Coronary artery (tissue), 2 donors: ENCODE data around the gene PHLPP1.

ENCODE experiments used
- DNase-seq: peaks from one replicate; pipeline ENCODE4 v3.0.0-alpha.2; 2017; ENCODE audit warnings: low spot score
- H3K27ac ChIP-seq, 2 donors: fragments of 200-600 bp; sonication (generic); one replicate each; pipeline ENCODE4 v1.5.1; 2016 to 2019
- H3K4me3 ChIP-seq: fragments of 200-600 bp; sonication (generic); 2 replicates; pipeline ENCODE4 v1.5.1; 2016; ENCODE audit warnings: mild to moderate bottlenecking, moderate library complexity
- TF ChIP-seq, protein P1 (sequence below): fragments of 200-600 bp; sonication (generic); IDR thresholded peaks from one replicate; pipeline ENCODE4 v1.5.1; 2019; ENCODE audit warnings: antibody characterized with exemption

The PHLPP1 gene

DNA sequence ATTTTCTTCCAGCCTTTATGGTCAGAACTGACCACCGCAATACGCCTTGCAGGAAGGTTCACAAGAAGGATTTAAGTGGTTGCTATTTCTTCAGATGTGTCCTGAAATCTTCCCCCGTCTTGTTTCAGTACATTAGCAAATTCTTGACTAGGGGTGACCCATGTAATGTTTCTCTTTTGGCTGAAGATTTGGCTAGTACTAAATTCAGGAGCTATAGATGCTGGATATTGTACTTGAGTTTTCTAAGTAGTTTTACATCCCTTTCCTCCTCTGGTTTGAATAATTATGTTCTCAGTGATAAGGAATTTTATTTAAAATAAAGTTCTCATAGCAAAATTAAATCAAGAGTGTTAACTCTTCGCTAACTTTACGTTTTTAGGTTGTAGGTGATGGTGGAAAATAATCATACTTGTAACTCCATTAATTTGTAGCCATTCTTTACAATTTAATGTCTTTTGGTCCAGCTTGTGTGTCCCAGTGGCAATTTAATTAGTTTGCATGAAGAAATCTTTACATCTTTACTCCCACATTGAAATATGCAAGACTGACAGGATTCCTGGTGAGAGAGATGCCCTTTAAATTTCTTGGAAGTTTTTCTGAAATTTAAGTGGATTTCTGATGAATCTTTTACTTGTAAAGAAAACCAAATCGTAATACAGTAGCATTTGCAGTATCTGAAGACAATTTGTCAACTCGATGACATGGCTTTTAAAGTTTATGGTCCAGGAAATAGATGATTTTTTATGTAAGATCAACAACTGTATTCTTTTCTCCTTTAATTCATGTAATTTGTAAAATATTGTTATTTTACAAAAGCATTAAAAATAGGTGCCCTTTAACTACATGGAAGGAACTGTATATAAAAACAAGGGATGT, 2.8 kb downstream of the PHLPP1 start:
- Histone ChIP-seq H3K27ac (peak overlapping the region; percentile 80 to 99), H3K4me3 (peak overlapping the region; percentile 83)
- TF ChIP-seq, protein P1, sequence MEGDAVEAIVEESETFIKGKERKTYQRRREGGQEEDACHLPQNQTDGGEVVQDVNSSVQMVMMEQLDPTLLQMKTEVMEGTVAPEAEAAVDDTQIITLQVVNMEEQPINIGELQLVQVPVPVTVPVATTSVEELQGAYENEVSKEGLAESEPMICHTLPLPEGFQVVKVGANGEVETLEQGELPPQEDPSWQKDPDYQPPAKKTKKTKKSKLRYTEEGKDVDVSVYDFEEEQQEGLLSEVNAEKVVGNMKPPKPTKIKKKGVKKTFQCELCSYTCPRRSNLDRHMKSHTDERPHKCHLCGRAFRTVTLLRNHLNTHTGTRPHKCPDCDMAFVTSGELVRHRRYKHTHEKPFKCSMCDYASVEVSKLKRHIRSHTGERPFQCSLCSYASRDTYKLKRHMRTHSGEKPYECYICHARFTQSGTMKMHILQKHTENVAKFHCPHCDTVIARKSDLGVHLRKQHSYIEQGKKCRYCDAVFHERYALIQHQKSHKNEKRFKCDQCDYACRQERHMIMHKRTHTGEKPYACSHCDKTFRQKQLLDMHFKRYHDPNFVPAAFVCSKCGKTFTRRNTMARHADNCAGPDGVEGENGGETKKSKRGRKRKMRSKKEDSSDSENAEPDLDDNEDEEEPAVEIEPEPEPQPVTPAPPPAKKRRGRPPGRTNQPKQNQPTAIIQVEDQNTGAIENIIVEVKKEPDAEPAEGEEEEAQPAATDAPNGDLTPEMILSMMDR, result no peak
- DNase-seq, result no peak

DNA sequence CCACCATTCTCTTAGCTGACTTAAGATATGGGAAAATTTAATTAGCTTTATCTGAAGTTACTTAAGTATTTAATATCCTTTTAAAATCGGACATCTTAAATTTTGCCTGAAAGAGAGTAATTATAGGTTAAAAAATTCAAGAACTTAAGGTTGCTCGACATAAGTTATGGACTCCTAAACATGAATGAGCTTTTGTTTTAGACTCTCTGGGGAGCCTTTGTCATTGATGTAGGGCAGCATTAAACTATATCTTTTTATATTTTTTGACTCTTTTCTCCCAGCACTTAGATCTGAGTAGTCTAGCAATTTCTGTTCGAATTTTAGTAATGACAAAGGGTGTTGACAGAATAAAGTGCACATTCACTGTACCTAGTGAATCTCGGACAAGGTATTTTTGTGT, 4.7 kb downstream of the PHLPP1 start:
- TF ChIP-seq, protein P1, result no peak
- Histone ChIP-seq H3K4me3 (no peak overlapping the region), H3K27ac (no peak overlapping the region)
- no peak for DNase-seq

DNA sequence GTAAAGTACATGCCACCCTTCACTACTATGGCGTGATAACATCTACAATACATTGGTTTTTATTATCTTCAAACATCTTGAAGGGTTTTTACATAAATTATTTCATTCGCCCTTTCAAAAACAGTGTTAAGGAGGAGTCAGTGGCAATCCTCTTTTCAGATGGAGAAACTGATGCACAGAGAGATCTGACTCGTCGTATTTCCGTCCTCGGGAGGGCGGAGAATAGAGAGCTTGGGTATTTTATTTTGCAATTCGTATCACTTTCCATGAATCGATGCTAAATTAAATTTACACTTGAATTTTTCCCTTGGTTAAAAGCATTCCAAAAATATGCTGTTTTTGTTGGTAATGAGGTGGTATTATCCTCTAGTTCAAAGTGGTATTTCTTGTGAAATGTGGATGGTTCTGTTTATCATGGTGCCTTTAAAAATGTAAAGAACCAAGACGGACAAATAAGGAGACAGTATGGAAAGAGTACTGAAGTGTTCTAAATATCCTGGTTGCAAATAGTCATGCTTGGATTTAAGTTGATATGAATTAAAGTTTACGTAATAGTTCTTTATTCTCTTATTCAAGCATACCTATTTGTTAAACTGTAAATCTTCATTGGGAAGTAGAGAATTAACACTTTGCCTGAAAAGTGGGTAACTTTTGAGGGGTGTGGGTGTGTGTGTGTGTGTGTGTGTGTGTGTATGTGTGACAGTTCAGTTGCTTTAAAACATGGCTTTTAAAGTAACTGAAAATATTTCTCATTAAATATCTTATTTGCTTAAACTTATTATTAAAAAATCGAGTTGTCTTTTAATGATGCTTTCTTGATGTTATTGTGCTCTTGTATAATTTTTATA, 5.6 kb downstream of the PHLPP1 start:
- no peak overlapping the region for H3K4me3 ChIP-seq
- TF ChIP-seq, protein P1, result no peak
- no peak overlapping the region for H3K27ac ChIP-seq
- DNase-seq, result no peak

DNA sequence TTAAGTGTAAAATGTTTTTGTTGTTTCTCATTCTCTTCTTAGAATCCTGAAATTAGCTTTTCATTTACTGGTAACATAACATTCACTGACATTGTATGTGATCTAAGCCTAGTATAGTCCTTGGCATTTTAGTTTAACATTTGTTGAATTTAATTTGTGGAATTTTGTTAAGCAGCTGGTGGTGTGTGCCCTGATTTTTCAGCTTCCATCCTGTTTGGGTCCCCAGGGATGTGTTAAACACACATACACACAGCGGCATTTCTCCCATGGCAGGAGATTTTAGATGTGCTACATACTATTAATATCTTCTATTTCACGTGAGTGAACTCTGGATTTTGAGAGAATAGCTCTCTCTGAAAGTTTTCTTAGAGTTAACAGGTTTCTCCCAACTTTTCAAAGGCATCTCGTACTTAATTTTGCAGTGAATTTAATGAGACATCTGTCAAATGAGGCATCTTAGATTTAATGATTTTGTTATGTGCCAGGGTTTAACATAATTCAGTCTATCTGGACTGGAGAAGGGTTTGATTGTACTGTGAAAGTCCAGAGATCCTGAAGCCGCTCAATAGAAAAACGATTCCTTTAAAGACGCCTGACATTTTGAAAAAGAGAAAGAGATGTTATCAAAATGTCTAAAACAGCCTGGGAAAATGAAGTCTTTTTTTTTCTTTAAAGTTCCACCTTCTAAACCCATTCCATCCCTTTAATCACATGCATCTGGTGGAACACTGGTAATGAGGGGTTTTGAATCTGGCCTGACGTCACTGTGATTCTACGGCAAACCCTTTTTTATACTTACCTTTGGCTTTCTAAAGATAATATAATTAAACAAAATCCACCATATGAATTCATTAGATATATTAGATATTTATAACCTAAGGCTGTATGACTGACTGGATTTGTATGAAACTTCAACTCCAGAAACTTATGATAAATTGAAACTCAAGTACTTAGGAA, 6.8 kb downstream of the PHLPP1 start:
- peak overlapping the region in 1 of 2 donors; percentile 12 for H3K27ac ChIP-seq
- DNase-seq, result no peak
- TF ChIP-seq, protein P1, result no peak
- peak overlapping the region; percentile 36 for H3K4me3 ChIP-seq

DNA sequence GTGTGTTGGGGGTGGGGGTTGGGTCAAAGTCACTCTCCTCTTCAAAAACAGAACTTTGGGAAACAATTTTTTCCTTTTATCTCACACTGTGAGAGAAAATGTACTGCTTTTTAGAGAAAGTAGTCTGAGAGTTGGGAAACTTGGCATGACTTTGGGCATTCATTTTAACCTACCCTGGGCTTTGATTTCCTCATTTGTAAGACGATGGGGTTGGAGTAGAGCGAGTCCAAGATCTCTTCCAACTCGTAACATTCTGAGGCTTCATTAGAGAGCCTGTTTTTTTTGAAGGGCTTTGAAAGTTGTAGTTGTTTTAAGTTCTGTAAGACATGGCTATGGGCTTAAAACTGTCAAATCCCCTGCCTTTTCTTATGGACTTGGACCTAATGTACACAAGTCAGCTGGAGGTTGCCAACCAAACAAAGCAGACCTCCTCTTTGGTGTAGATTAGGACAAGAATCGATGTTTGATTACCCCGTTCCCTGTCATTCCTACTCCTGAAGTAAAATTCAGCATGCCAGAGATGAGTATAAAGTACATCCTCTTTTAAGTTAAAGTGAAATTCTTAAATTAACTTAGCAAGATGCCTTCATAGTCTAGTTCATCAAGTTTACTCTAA, 8.4 kb downstream of the PHLPP1 start:
- H3K4me3 ChIP-seq, result peak overlapping the region; percentile 46
- TF ChIP-seq, protein P1, result no peak
- DNase-seq, result no peak
- H3K27ac ChIP-seq, result no peak overlapping the region

DNA sequence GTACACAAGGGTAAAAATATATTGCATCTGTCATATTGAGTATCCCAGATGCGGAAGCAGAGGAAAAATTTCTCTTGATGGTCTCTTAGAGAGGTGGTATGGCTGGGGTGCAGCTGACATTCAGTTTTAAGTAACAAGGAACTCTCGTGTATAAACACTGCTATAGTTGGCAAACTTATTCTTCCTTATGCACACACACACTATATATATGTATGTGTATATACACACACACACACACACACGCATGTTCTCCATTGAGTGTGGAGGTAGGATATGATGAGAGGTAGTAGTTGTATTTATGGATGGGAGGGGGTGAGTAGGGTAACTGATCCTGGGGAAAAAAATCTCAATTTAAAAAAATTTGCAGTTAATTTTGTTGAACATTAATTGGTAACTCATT, 10.6 kb downstream of the PHLPP1 start:
- DNase-seq, result no peak
- no peak overlapping the region for H3K27ac ChIP-seq
- H3K4me3 ChIP-seq, result no peak overlapping the region
- TF ChIP-seq, protein P1, result no peak
